Thoracic aorta (tissue), 2 donors: ENCODE results near the gene ATG10. TPM values are rescaled to one million over a fixed set of nuclear protein-coding genes. Genes with fewer than 3 reads are reported as not detected.

ENCODE experiments used
- ATAC-seq: fragments of 150-250 bp; one replicate; pipeline ENCODE4 v1.8.0; 2017; ENCODE audit warnings: low read depth; ENCODE audit not compliant: insufficient number of reproducible peaks, low FRiP score
- DNase-seq: peaks from one replicate; pipeline ENCODE4 v3.0.0-alpha.2; 2020; ENCODE audit warnings: low spot score
- H3K27ac ChIP-seq, 2 donors: fragments of 200-600 bp; sonication (generic); 1 replicate in 1 of 2; 2 replicates in 1 of 2; pipeline ENCODE4 v1.5.1; 2016; ENCODE audit warnings: mild to moderate bottlenecking in 2 of 2, moderate library complexity in 2 of 2
- H3K27me3 ChIP-seq: fragments of 200-600 bp; sonication (generic); replicated peaks from 2 replicates; pipeline ENCODE4 v1.6.0; 2016; ENCODE audit warnings: mild to moderate bottlenecking; ENCODE audit not compliant: insufficient read depth
- H3K36me3 ChIP-seq: fragments of 200-600 bp; sonication (generic); one replicate; pipeline ENCODE4 v1.5.1; 2016
- H3K4me1 ChIP-seq, 2 donors: fragments of 200-600 bp; sonication (generic); 1 replicate in 1 of 2; 2 replicates in 1 of 2; pipeline versions ENCODE4 v1.5.1 to v1.6.0; 2016; ENCODE audit warnings: low read depth in 2 of 2, mild to moderate bottlenecking in 1 of 2; ENCODE audit not compliant: control insufficient read depth in 1 of 2
- H3K4me3 ChIP-seq: fragments of 200-600 bp; sonication (generic); 2 replicates; pipeline ENCODE4 v1.5.1; 2016; ENCODE audit warnings: mild to moderate bottlenecking
- H3K9me3 ChIP-seq: fragments of 200-600 bp; sonication (generic); 2 replicates; pipeline ENCODE4 v1.5.1; 2016
- total RNA-seq, 2 donors: library from RNA; depleted of rRNA; stranded (reverse); fragments of >200 nt; gene quantifications; one replicate each; pipeline versions ENCODE4 v1.1.0 to v1.2.3, GENCODE V29; 2016
- TF ChIP-seq, protein P1 (sequence below): fragments of 200-600 bp; sonication (generic); IDR thresholded peaks from one replicate; pipeline ENCODE4 v1.5.1; 2019; ENCODE audit warnings: antibody characterized with exemption

Gene ATG10
- total RNA-seq, 2 donors from 2014 or later, result 5.7 to 9.9 TPM

GRCh38 chr5:82096249-82096648, 124.4 kb downstream of the ATG10 start:
- Histone ChIP-seq H3K4me1 (no peaks in the 10 kb centered on the region), H3K27me3 (no peaks in the 10 kb centered on the region), H3K4me3 (no peak overlapping the region), H3K9me3 (peaks cover 6% of the 10 kb centered on the region), H3K27ac (no peak overlapping the region), H3K36me3 (no peaks in the 10 kb centered on the region)
- TF ChIP-seq, protein P1, sequence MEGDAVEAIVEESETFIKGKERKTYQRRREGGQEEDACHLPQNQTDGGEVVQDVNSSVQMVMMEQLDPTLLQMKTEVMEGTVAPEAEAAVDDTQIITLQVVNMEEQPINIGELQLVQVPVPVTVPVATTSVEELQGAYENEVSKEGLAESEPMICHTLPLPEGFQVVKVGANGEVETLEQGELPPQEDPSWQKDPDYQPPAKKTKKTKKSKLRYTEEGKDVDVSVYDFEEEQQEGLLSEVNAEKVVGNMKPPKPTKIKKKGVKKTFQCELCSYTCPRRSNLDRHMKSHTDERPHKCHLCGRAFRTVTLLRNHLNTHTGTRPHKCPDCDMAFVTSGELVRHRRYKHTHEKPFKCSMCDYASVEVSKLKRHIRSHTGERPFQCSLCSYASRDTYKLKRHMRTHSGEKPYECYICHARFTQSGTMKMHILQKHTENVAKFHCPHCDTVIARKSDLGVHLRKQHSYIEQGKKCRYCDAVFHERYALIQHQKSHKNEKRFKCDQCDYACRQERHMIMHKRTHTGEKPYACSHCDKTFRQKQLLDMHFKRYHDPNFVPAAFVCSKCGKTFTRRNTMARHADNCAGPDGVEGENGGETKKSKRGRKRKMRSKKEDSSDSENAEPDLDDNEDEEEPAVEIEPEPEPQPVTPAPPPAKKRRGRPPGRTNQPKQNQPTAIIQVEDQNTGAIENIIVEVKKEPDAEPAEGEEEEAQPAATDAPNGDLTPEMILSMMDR, result no peak
- ATAC-seq (no peak), DNase-seq (no peak)

DNA sequence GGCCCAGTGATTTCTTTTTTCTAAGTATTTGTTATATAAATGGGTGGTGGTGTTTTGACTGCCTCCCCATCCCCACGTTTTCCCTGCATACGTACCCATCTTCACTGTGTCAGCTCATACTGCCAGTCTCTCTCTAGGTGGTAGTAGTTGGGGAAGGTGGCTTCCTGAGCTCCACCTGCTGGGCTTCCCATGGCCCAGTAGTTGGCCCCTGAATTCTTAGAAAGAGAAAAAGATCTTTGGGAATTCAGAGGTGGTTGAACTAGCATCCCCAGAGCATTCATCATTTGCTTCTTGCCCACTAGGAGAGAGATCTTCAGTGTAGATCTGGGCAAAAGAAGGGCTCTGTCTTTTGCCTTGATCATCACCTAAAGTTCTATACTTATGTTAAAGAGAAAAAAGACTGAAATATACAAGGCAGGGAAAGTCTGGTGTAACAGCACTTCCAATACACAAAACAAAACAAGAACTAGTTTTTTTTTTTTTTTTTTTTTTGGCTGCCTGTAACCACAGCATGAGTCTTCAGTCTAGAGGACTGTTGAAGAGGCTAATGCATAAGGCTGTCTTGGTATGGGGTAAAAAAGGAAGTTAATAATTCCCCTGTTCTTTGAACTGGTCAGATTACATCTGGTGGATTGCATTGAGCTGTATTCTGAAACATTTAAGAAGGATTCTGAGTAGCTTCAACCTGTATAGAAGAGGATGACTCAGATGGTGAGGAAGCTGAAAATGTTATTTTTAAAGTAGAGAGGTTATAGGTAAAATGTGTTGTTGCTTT, 128.7 kb downstream of the ATG10 start:
- TF ChIP-seq, protein P1, result no peak
- DNase-seq, result no peak
- Histone ChIP-seq H3K27me3 (no peaks in the 10 kb centered on the region), H3K36me3 (no peaks in the 10 kb centered on the region), H3K27ac (no peak overlapping the region), H3K9me3 (no peaks in the 10 kb centered on the region), H3K4me3 (no peak overlapping the region), H3K4me1 (peaks cover 0 to 3% of the 10 kb centered on the region in 2 donors)
- ATAC-seq, result no peak

GRCh38 chr5:82104872-82105271, 133.0 kb downstream of the ATG10 start:
- no peaks in the 10 kb centered on the region for H3K27me3 ChIP-seq
- ATAC-seq (no peak), DNase-seq (no peak)
- no peaks in the 10 kb centered on the region for H3K9me3 ChIP-seq
- peaks cover 11 to 24% of the 10 kb centered on the region in 2 donors for H3K4me1 ChIP-seq
- H3K4me3 ChIP-seq, result no peak overlapping the region
- TF ChIP-seq, protein P1, result no peak
- no peaks in the 10 kb centered on the region for H3K36me3 ChIP-seq
- no peak overlapping the region for H3K27ac ChIP-seq

- no peak for DNase-seq
- no peak overlapping the region for H3K4me3 ChIP-seq
- H3K36me3 ChIP-seq, result no peaks in the 10 kb centered on the region
- ATAC-seq, result no peak
- TF ChIP-seq, protein P1, result no peak
- H3K27ac ChIP-seq, result no peak overlapping the region
- peaks cover 11 to 24% of the 10 kb centered on the region in 2 donors for H3K4me1 ChIP-seq
- no peaks in the 10 kb centered on the region for H3K27me3 ChIP-seq
- no peaks in the 10 kb centered on the region for H3K9me3 ChIP-seq
Measured at GRCh38 chr5:82105457-82105856, 133.6 kb downstream of the ATG10 start.

DNA sequence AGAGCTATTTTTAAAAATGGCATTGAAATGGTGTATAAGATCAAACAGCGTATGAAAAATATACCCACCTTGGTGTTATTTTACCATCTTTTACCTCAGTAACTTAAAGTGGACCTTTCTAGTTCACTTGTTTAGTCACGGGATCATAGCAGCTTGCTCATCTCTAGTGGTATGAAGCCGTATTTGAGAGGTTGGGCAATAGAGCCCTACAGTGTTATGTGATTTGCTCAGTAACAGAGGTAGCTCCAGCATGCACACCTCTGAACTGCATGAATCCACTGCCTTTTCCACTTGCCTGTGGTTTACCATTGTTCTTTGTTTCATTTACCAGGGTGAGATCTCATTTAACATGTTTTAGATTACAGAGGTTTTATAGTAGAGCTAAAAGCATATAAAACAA, 134.4 kb downstream of the ATG10 start:
- no peak for ATAC-seq
- Histone ChIP-seq H3K27me3 (no peaks in the 10 kb centered on the region), H3K9me3 (no peaks in the 10 kb centered on the region), H3K4me3 (no peak overlapping the region), H3K4me1 (peaks cover 11 to 24% of the 10 kb centered on the region in 2 donors), H3K36me3 (no peaks in the 10 kb centered on the region), H3K27ac (no peak overlapping the region)
- TF ChIP-seq, protein P1, result no peak
- DNase-seq, result no peak
